Endothelial cell (in vitro differentiated cells): ENCODE measurements around the gene CACNA1F. TPM values are rescaled to one million over a fixed set of nuclear protein-coding genes. Genes with fewer than 3 reads are reported as not detected.
"Not testable (repeated sequence)": the region's sequence is repeated elsewhere in the genome, so short reads cannot be mapped to it uniquely, and the experiment has no call there.

Experiments used
- DNase-seq: peaks from one replicate; pipeline ENCODE4 v3.0.0; 2021; ENCODE audit warnings: low spot score
- H3K27ac Mint-ChIP-seq: one replicate; pipeline ENCODE4 v1.8.0; 2021; ENCODE audit warnings: mixed read lengths, inconsistent platforms; ENCODE audit not compliant: unreplicated experiment
- H3K27me3 Mint-ChIP-seq: one replicate; pipeline ENCODE4 v1.8.0; 2021; ENCODE audit warnings: mild to moderate bottlenecking, moderate library complexity, mixed read lengths, inconsistent platforms; ENCODE audit not compliant: unreplicated experiment
- H3K36me3 Mint-ChIP-seq: one replicate; pipeline ENCODE4 v1.8.0; 2021; ENCODE audit warnings: mild to moderate bottlenecking, low read depth, mixed read lengths, inconsistent platforms; ENCODE audit not compliant: unreplicated experiment
- H3K4me1 Mint-ChIP-seq: one replicate; pipeline ENCODE4 v1.8.0; 2021; ENCODE audit warnings: mild to moderate bottlenecking, mixed read lengths, inconsistent platforms; ENCODE audit not compliant: unreplicated experiment
- H3K4me3 Mint-ChIP-seq: one replicate; pipeline ENCODE4 v1.8.0; 2021; ENCODE audit warnings: mild to moderate bottlenecking, mixed read lengths, inconsistent platforms; ENCODE audit not compliant: unreplicated experiment
- H3K9me3 Mint-ChIP-seq: one replicate; pipeline ENCODE4 v1.8.0; 2021; ENCODE audit warnings: mixed read lengths, inconsistent platforms; ENCODE audit not compliant: unreplicated experiment
- CTCF ChIP-seq: fragments of 200-600 bp; sonication (generic); IDR thresholded peaks from one replicate; pipeline ENCODE4 v1.5.0; 2021; ENCODE audit warnings: antibody characterized with exemption; ENCODE audit not compliant: unreplicated experiment
- total RNA-seq: library from RNA; stranded (reverse); fragmentation: NEBNext Ultra II Directional; extraction: Animal tissue kit (Norgen Biotek cat#: 25700); gene quantifications from one replicate; pipeline ENCODE4 v1.2.1, GENCODE V29; 2021; ENCODE audit not compliant: unreplicated experiment

CACNA1F gene
- total RNA-seq, 1 donor from 2014 or later, result 0.59 TPM

- no peaks in the 10 kb centered on the region for H3K9me3 Mint-ChIP-seq
- no peak overlapping the region for H3K4me3 Mint-ChIP-seq
- no peak overlapping the region for H3K27ac Mint-ChIP-seq
- peaks cover 27% of the 10 kb centered on the region for H3K36me3 Mint-ChIP-seq
- no peaks in the 10 kb centered on the region for H3K4me1 Mint-ChIP-seq
- TF ChIP-seq CTCF, result no peak
- DNase-seq, result no peak
- peaks cover 2% of the 10 kb centered on the region for H3K27me3 Mint-ChIP-seq
These were observed 57.5 kb downstream of the CACNA1F start for GRCh38 chrX:49175435-49176274.

- no peaks in the 10 kb centered on the region for H3K9me3 Mint-ChIP-seq
- no peak overlapping the region for H3K27ac Mint-ChIP-seq
- DNase-seq, result no peak
- TF ChIP-seq CTCF, result no peak
- H3K4me1 Mint-ChIP-seq, result no peaks in the 10 kb centered on the region
- no peak overlapping the region for H3K4me3 Mint-ChIP-seq
- H3K36me3 Mint-ChIP-seq, result peaks cover 23% of the 10 kb centered on the region
- H3K27me3 Mint-ChIP-seq, result peaks cover 2% of the 10 kb centered on the region
These were observed 58.4 kb downstream of the CACNA1F start for GRCh38 chrX:49174723-49175122.

GRCh38 chrX:49173544-49173943 is 59.6 kb downstream of the CACNA1F start:
- not testable (repeated sequence) for H3K9me3 Mint-ChIP-seq, H3K27me3 Mint-ChIP-seq, H3K27ac Mint-ChIP-seq, DNase-seq, H3K4me1 Mint-ChIP-seq
- H3K4me3 Mint-ChIP-seq, result peak overlapping the region; percentile 37
- H3K36me3 Mint-ChIP-seq, result peaks cover 16% of the 10 kb centered on the region

GRCh38 chrX:49172280-49172780 is 60.8 kb downstream of the CACNA1F start:
- Mint-ChIP-seq H3K36me3 (peaks cover 16% of the 10 kb centered on the region), H3K4me1 (peaks cover 6% of the 10 kb centered on the region), H3K9me3 (no peaks in the 10 kb centered on the region), H3K27me3 (peaks cover 4% of the 10 kb centered on the region), H3K4me3 (peak overlapping the region; percentile 69), H3K27ac (no peak overlapping the region)
- DNase-seq, result no peak
- no peak for TF ChIP-seq CTCF

GRCh38 chrX:49171752-49172279 is 61.3 kb downstream of the CACNA1F start, which contains the start of gene PLP2:
Gene PLP2 (plus strand): TSS chrX:49171898. CDS start chrX:49172001, 103 bp downstream.
- Mint-ChIP-seq H3K4me1 (peaks cover 7% of the 10 kb centered on the region), H3K27me3 (peaks cover 5% of the 10 kb centered on the region), H3K36me3 (peaks cover 16% of the 10 kb centered on the region), H3K4me3 (peak within 1 kb of the TSS; percentile 69), H3K27ac (no peak within 1 kb of the TSS), H3K9me3 (no peaks in the 10 kb centered on the region)
- DNase-seq, result no peak
- TF ChIP-seq CTCF, result no peak
